Lung (tissue), 12 donors: ENCODE measurements around the gene UBE2F. TPM values are rescaled to one million over a fixed set of nuclear protein-coding genes. Genes with fewer than 3 reads are reported as not detected.

Source experiments
- ATAC-seq: fragments of 200-7000 bp; cut with Tn5 transposase; one replicate; pipeline ENCODE4 v1.9.1; 2020; ENCODE audit warnings: moderate number of reproducible peaks; ENCODE audit not compliant: insufficient read depth, low FRiP score
- DNase-seq, 3 donors: peaks; one replicate each; pipeline ENCODE4 v3.0.0-alpha.2; 2013 to 2017
- H3K27ac ChIP-seq, 2 donors: one replicate each; pipeline ENCODE4 v1.5.1; 2013; ENCODE audit warnings: mild to moderate bottlenecking in 2 of 2, moderate library complexity in 2 of 2, control low read depth in 1 of 2, inconsistent platforms in 1 of 2, low read depth in 1 of 2, low read length in 1 of 2
- H3K27me3 ChIP-seq, 3 donors: one replicate each; pipeline ENCODE4 v1.5.1; 2013; ENCODE audit warnings: low read length in 2 of 3; ENCODE audit not compliant: control insufficient read depth in 3 of 3, insufficient read depth in 3 of 3
- H3K36me3 ChIP-seq, 4 donors: one replicate each; pipeline ENCODE4 v1.5.1; 2013; ENCODE audit warnings: low read length in 4 of 4, mild to moderate bottlenecking in 1 of 4, moderate library complexity in 1 of 4; ENCODE audit not compliant: control insufficient read depth in 4 of 4, insufficient read depth in 4 of 4
- H3K4me1 ChIP-seq, 5 donors: one replicate each; pipeline ENCODE4 v1.5.1; 2013; ENCODE audit warnings: low read length in 5 of 5, mild to moderate bottlenecking in 2 of 5, moderate library complexity in 1 of 5; ENCODE audit not compliant: control insufficient read depth in 5 of 5, insufficient read depth in 5 of 5
- H3K4me3 ChIP-seq: one replicate; pipeline ENCODE4 v1.5.1; 2013; ENCODE audit warnings: mild to moderate bottlenecking, control low read depth, moderate library complexity
- H3K9ac ChIP-seq, 2 donors: one replicate each; pipeline ENCODE4 v1.5.1; 2013; ENCODE audit warnings: low read length in 2 of 2, control low read depth in 1 of 2; ENCODE audit not compliant: insufficient read depth in 1 of 2
- H3K9me3 ChIP-seq, 4 donors: one replicate each; pipeline ENCODE4 v1.5.1; 2013; ENCODE audit warnings: low read length in 3 of 4, mild to moderate bottlenecking in 1 of 4, moderate library complexity in 1 of 4; ENCODE audit not compliant: control insufficient read depth in 4 of 4, insufficient read depth in 3 of 4
- WGBS, 2 donors: extraction: QIAGEN DNeasy Blood & Tissue Kit; methylation state at CpG; one replicate each; pipeline ENCODE4 v1.1.7; 2013; 5-methylcytosine and 5-hydroxymethylcytosine counted together
- polyA plus RNA-seq, 2 donors: library from polyadenylated mRNA; stranded (reverse); fragments of 200-250 nt; gene quantifications; one replicate each; pipeline ENCODE4 v1.2.1, GENCODE V29; 2013
- total RNA-seq, 2 donors: library from RNA; depleted of rRNA in 1 of 2; stranded (reverse); fragments of >200 nt in 1 of 2; gene quantifications; one replicate each; pipeline ENCODE4 v1.2.1, GENCODE V29; 2014 to 2021
- TF ChIP-seq, protein P1 (sequence below): IDR thresholded peaks from 2 replicates; pipeline ENCODE4 v1.5.1; 2012; ENCODE audit warnings: mild to moderate bottlenecking; ENCODE audit errors: control extremely low read depth, extremely low read depth
- donor health status: control.
- donor health status: control.
- donor health status: Bipolar disorder and iron deficiency.
- donor health status: healthy.
- donor health status: DM: yes; HTN: yes; CAD: no.

Gene UBE2F
- total and polyA plus RNA-seq, 4 donors = 30.3 to 63.3 (median 46.8) TPM

DNA sequence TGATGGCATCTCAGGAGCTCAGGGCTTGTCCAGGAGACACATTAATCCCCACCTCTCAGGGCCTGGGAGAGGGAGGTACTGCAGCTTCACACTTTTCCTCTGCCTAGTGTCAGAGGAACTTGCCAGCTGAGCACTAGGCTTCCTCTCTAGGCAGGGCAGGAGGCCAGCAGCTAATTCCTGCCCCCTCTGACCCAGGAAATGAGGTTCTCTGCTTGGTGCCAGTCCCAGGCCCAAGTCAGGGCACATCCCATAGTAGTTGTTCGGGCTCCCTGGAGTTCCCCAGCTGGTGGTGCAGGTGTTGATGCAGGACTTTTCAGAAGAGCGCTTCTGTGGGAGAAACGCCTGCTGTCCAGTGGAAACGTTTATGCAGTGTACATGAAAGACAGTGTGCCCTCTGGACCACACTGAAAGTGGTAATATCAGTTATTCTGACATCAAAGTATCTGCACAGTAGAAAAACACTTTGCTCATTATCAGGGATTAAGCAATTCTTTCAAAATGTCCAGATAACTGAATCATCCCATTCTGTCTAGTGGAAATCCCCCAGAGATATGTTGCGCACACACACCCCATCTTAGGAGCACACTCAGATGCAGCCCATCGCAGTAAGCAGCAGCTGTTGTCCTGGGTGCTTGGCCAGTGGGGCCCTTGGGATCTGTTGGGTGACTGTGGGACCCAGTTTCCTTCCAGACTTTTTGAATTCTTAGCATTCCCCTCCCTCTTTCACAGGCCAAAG, 76.2 kb downstream of the UBE2F start:
- peaks cover 0 to 2% (median 0%) of the 10 kb centered on the region in 5 donors for H3K4me1 ChIP-seq
- H3K27me3 ChIP-seq = no peaks in the 10 kb centered on the region
- DNase-seq = no peak
- H3K9me3 ChIP-seq = peaks cover 0 to 2% (median 0%) of the 10 kb centered on the region in 4 donors
- no peak overlapping the region for H3K4me3 ChIP-seq
- ATAC-seq = no peak
- WGBS, 2 donors = 87 to 88% methylated on average over 6 of the region's 6 CpGs
- H3K9ac ChIP-seq = no peak overlapping the region
- TF ChIP-seq, protein P1, sequence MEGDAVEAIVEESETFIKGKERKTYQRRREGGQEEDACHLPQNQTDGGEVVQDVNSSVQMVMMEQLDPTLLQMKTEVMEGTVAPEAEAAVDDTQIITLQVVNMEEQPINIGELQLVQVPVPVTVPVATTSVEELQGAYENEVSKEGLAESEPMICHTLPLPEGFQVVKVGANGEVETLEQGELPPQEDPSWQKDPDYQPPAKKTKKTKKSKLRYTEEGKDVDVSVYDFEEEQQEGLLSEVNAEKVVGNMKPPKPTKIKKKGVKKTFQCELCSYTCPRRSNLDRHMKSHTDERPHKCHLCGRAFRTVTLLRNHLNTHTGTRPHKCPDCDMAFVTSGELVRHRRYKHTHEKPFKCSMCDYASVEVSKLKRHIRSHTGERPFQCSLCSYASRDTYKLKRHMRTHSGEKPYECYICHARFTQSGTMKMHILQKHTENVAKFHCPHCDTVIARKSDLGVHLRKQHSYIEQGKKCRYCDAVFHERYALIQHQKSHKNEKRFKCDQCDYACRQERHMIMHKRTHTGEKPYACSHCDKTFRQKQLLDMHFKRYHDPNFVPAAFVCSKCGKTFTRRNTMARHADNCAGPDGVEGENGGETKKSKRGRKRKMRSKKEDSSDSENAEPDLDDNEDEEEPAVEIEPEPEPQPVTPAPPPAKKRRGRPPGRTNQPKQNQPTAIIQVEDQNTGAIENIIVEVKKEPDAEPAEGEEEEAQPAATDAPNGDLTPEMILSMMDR = no peak
- peaks cover 4 to 39% (median 8%) of the 10 kb centered on the region in 4 donors for H3K36me3 ChIP-seq
- H3K27ac ChIP-seq = no peak overlapping the region

- H3K27ac ChIP-seq = no peak overlapping the region
- no peak overlapping the region for H3K4me3 ChIP-seq
- no peak overlapping the region for H3K9ac ChIP-seq
- no peaks in the 10 kb centered on the region for H3K27me3 ChIP-seq
- TF ChIP-seq, protein P1 = no peak
- peaks cover 0 to 2% (median 0%) of the 10 kb centered on the region in 5 donors for H3K4me1 ChIP-seq
- H3K36me3 ChIP-seq = peaks cover 4 to 32% (median 6%) of the 10 kb centered on the region in 4 donors
- no peak for ATAC-seq
- DNase-seq = no peak
- peaks cover 0 to 2% (median 0%) of the 10 kb centered on the region in 4 donors for H3K9me3 ChIP-seq
- 94 to 97% methylated on average over 6 of the region's 6 CpGs for WGBS, 2 donors
These were observed 77.0 kb downstream of the UBE2F start for GRCh38 chr2:238043851-238044250.

GRCh38 chr2:238045575-238045974, 78.8 kb downstream of the UBE2F start:
- Histone ChIP-seq H3K9ac (no peak overlapping the region), H3K36me3 (peaks cover 4 to 24% (median 6%) of the 10 kb centered on the region in 4 donors), H3K27ac (no peak overlapping the region), H3K4me3 (no peak overlapping the region), H3K4me1 (peaks cover 0 to 2% (median 0%) of the 10 kb centered on the region in 5 donors), H3K27me3 (no peaks in the 10 kb centered on the region), H3K9me3 (peaks cover 0 to 4% (median 0%) of the 10 kb centered on the region in 4 donors)
- ATAC-seq (no peak), DNase-seq (no peak)
- TF ChIP-seq, protein P1 = no peak
